ENCODE measurements around the gene SLC16A9. TPM values are rescaled to one million over a fixed set of nuclear protein-coding genes. Genes with fewer than 3 reads are reported as not detected.
A peak's percentile ranks its signal among the peaks of the same experiment; 100 is the strongest.
"Not testable (repeated sequence)": the region's sequence is repeated elsewhere in the genome, so short reads cannot be mapped to it uniquely, and the experiment has no call there.

Gene SLC16A9
- total RNA-seq, 2 experiments from 2014 or later = 1.9 to 2.4 TPM

DNA sequence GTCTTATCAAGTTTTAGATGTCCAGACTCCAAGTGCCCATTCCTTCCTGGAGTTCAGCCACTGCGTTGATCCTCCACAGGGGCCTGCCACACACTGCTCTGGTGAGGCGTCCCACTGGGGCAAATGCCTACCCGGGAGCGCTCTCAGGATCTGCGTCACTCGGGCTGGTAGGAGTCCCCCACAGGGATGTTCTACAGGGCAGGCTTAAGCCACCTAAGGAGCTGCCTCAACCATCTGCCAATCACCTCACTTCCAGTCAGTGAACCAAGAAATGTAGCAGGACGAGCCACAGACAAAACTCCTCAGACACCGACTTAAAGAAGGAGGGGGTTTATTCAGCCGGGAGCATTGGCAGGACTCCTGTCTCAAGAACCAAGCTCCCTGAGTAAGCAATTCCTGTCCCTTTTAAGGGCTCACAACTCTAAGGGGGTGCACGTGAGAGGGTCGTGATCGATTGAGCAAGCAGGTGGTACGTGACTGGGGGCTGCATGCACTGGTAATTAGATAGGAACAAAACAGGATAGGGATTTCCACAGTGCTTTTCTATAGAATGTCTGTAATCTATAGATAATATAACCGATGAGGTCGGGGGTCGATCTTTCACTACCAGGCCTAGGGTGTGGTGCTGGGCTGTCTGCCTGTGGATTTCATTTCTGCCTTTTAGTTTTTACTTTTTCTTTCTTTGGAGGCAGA is 23.8 kb upstream of the SLC16A9 start:
- DNase-seq, H3K4me1 Mint-ChIP-seq, H3K9me3 Mint-ChIP-seq, H3K4me3 Mint-ChIP-seq, H3K27me3 Mint-ChIP-seq, H3K27ac Mint-ChIP-seq, H3K36me3 Mint-ChIP-seq: not testable (repeated sequence)

DNA sequence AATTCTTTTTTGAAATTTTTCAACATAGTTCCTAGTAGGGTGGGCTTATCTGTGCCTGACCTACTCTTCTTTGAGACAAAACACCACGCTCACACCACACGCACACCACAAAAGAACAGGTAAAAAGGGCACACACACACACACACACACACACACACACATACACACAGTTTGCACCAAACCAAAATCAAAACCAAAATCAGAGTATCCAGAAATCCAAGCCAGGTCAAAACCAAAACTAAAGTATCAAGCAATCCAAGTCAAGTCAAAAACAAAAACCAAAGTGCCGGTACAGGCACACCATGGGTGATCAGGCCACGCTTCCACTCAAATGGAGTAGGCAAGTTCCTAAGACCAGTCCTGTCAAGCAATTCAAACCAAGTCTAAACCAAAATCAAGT is 23.2 kb upstream of the SLC16A9 start:
- not testable (repeated sequence) for DNase-seq, H3K36me3 Mint-ChIP-seq, H3K4me1 Mint-ChIP-seq, H3K27me3 Mint-ChIP-seq, H3K27ac Mint-ChIP-seq, H3K4me3 Mint-ChIP-seq, H3K9me3 Mint-ChIP-seq

DNA sequence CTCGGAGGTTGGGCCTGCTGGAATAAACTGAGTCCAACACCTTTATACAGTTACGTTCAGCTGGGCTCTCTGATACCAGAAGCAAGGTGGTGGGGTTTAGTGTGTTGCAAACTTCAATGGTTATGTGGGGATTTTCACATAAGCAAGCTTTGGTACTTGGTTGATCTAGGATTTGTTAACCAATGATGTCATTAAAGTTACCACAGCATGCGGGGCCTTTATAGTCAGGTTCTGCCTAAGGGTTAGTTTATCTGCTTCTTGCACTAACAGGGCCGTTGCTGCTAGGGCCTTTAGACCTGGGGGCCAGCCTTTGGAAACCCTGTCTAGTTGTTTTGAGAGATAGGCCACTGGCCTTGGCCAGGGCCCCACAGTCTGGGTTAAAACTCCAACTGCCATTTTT is 19.5 kb upstream of the SLC16A9 start:
- not testable (repeated sequence) for H3K9me3 Mint-ChIP-seq, H3K36me3 Mint-ChIP-seq, DNase-seq, H3K4me3 Mint-ChIP-seq, H3K4me1 Mint-ChIP-seq, H3K27me3 Mint-ChIP-seq, H3K27ac Mint-ChIP-seq

DNA sequence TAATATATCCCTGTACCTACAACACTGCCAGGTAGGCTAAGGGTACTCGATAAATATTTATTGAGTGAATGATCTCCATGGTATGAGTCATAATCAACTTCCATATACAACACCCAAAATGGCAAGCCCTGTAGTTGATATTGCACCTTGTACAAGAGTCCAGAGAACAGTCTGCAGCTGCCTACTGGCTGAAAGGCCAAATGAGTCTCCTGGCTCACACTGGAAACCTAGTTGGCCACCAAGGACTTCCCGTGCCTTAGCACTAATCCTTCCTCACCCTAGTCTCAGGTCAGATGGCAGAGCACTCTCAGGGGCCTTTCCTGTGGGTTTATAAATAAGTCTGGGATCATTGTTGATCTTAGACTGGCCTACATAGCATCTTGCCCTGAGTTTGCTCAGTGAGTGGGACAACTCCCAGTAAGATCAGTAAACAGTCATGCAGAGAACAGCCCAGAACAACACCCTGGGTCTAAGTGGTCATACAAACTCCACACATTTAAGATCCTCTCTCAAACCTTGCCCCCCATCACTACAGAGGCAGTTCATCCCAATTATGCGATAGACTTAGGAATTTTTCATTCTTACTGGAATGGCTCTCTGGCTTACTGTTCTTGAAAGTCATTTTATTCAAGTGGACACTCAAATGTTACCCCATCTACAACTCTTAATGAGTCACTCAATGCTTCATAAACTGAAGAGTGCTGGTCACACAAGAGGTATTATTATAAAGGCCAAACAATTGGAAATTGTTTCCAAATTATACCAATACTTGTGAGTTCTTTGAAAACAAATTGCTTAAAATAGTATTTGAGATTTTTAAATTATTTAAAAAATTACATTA is 14.7 kb upstream of the SLC16A9 start:
- DNase-seq = no peak
- Mint-ChIP-seq H3K27ac (no peak overlapping the region), H3K4me1 (no peaks in the 10 kb centered on the region), H3K36me3 (no peaks in the 10 kb centered on the region), H3K27me3 (peaks cover 19% of the 10 kb centered on the region), H3K4me3 (no peak overlapping the region), H3K9me3 (peaks cover 9% of the 10 kb centered on the region)

DNA sequence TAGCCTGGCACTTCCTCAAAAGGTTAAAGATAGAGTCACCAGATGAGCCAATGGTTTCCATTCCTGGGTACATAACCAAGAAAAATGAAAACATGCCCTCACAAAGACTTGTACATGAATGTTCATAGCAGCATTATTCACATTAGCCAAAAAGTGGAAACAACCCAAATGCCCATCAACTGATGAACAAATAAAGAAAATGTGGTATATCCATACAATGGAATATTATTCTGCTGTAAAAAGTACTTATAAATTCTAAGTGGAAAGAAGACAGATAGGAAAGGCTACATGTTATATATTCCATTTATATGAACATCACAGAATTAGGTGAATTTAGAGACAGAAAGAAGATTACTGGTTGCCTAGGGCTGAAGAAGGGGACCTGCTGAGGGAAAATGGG is 10.7 kb upstream of the SLC16A9 start:
- Mint-ChIP-seq H3K4me3 (no peak overlapping the region), H3K27ac (no peak overlapping the region), H3K27me3 (peaks cover 26% of the 10 kb centered on the region), H3K36me3 (no peaks in the 10 kb centered on the region), H3K9me3 (peaks cover 9% of the 10 kb centered on the region), H3K4me1 (no peaks in the 10 kb centered on the region)
- no peak for DNase-seq

DNA sequence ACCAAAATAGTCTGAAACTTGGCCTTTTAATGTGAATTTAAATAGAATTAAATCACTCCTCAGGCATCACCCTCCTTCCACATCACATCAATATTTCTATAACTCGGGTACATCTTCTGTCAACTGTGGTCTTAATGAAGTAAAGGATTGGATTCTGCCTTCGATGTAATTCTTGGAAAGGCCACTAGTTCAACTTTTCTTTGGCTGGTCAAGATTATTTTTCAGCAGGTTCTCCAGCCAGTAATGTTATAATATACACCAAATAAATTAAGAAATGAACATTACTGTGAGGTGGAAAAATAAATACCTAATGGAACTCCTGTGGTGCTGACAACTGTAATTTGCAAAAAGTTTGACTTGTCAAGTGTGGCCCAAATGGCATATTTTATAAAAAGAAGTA is 9.7 kb upstream of the SLC16A9 start:
- H3K27ac Mint-ChIP-seq = no peak overlapping the region
- no peaks in the 10 kb centered on the region for H3K4me1 Mint-ChIP-seq
- H3K36me3 Mint-ChIP-seq = no peaks in the 10 kb centered on the region
- no peak for DNase-seq
- peaks cover 9% of the 10 kb centered on the region for H3K9me3 Mint-ChIP-seq
- peaks cover 28% of the 10 kb centered on the region for H3K27me3 Mint-ChIP-seq
- no peak overlapping the region for H3K4me3 Mint-ChIP-seq

DNA sequence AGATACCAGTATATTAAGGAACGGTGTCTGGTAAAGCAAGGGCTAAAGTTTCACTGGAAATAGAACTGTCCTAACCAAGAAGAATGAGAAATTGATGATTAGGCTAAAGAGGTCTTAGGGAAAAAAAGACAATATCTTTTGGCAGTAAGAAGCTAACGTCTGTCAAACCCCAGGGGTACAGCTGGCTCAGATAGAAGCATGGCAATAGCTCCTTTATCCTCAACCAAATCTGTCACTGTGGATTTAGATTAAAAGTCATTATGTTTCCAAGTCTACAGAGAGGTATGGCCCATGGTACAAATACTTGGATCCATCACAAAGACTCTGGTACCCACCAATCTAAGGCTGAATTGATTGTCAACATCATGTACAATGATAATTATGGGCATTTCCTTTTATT is 8.6 kb upstream of the SLC16A9 start:
- peaks cover 30% of the 10 kb centered on the region for H3K27me3 Mint-ChIP-seq
- H3K36me3 Mint-ChIP-seq = no peaks in the 10 kb centered on the region
- H3K9me3 Mint-ChIP-seq = peaks cover 9% of the 10 kb centered on the region
- no peak for DNase-seq
- H3K4me3 Mint-ChIP-seq = no peak overlapping the region
- H3K27ac Mint-ChIP-seq = no peak overlapping the region
- no peaks in the 10 kb centered on the region for H3K4me1 Mint-ChIP-seq

DNA sequence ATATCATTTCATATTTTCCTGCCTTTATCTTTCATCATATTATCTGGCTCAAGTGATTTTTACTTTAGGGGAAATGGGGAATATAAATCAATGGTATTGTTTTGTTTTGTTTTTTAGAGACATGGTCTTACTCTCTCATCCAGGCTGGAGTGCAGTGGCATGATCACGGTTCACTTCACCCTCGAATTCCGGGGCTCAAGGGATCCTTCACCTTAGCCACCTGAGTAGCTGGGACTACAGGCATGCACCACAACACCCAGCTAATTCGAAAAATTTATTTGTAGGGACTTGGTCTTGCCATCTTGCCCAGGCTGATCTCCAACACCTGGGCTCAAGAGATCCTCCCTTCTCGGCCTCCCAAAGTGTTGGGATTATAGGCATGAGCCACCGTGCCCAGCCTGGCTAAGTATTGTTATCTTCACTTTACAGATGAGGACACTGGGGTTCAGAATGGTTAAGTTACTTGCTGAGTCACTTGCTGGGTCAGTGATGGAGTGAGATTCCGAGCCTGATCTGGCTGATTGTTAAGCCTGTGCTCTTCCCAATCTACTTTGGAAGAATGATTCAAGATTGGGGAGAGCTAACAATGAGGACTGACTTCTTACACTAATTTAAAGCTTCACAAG is 3.7 kb upstream of the SLC16A9 start:
- peaks cover 58% of the 10 kb centered on the region for H3K27me3 Mint-ChIP-seq
- H3K36me3 Mint-ChIP-seq = no peaks in the 10 kb centered on the region
- H3K4me3 Mint-ChIP-seq = no peak overlapping the region
- H3K4me1 Mint-ChIP-seq = peaks cover 4% of the 10 kb centered on the region
- no peaks in the 10 kb centered on the region for H3K9me3 Mint-ChIP-seq
- H3K27ac Mint-ChIP-seq = no peak overlapping the region
- DNase-seq = no peak

DNA sequence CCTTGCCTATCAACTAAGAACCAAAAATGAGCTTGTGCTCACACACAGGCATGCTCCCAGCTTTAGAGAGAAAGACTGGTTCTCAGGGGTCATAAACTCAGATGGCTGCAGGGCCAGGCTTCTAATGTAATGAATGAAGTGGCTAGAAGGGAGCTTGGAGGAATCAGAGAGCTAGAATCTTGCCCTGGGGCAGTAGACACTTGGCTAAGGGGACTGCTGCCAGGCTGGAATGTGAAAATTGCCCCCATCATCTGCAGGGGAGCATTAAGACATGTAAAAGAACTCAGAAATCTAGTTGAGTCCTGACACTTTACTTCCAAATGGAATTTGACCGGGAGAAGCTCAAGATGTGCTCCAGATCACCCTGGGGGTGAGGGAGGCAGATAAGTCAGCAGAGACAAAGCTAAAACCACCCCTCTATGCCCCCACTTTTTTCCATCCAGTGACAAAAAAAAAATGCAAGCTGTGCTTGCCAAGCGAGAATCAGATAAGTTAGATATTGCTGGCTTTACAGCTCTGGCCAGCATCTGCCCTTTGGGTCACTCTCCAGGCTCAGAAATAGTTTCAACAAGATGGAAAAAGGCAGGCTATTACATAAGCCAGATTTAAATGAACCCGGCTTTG is 2.3 kb upstream of the SLC16A9 start:
- no peak overlapping the region for H3K27ac Mint-ChIP-seq
- no peaks in the 10 kb centered on the region for H3K36me3 Mint-ChIP-seq
- H3K9me3 Mint-ChIP-seq = no peaks in the 10 kb centered on the region
- H3K27me3 Mint-ChIP-seq = peaks cover 68% of the 10 kb centered on the region
- no peak for DNase-seq
- H3K4me1 Mint-ChIP-seq = peaks cover 4% of the 10 kb centered on the region
- no peak overlapping the region for H3K4me3 Mint-ChIP-seq

DNA sequence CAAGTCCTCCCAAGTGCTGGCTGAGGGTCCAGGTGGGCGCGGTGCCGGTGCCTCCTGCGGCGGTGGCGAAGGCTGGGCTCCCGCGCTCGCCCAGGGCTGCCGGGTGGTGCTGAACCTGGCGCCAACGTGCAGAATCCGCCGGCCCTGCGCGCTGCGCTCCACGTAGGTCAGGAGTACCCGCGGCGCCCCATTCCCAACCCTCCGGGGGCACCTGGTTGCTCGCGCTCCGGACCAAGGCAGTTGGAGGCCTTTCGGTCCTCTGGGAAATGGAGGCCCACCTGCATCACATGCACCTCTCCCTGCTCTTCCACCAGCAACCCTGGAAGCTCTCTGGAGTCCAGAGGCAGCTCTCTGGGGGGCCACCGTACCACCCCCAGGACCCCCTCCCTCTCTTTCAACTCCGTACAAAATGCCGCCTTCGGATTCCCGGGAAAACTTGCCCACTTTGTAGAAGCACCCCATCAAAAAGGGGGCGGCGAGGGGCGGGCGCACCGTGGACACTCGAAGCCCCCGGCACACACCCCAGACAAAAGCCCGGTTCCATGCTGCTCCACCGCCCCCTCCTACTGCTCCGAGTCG is 745 bp downstream of the SLC16A9 start:
- Mint-ChIP-seq H3K9me3 (no peaks in the 10 kb centered on the region), H3K4me1 (peaks cover 4% of the 10 kb centered on the region), H3K27ac (no peak overlapping the region), H3K36me3 (no peaks in the 10 kb centered on the region), H3K27me3 (peaks cover 79% of the 10 kb centered on the region), H3K4me3 (peak overlapping the region; percentile 77)
- DNase-seq = peak; percentile 18

DNA sequence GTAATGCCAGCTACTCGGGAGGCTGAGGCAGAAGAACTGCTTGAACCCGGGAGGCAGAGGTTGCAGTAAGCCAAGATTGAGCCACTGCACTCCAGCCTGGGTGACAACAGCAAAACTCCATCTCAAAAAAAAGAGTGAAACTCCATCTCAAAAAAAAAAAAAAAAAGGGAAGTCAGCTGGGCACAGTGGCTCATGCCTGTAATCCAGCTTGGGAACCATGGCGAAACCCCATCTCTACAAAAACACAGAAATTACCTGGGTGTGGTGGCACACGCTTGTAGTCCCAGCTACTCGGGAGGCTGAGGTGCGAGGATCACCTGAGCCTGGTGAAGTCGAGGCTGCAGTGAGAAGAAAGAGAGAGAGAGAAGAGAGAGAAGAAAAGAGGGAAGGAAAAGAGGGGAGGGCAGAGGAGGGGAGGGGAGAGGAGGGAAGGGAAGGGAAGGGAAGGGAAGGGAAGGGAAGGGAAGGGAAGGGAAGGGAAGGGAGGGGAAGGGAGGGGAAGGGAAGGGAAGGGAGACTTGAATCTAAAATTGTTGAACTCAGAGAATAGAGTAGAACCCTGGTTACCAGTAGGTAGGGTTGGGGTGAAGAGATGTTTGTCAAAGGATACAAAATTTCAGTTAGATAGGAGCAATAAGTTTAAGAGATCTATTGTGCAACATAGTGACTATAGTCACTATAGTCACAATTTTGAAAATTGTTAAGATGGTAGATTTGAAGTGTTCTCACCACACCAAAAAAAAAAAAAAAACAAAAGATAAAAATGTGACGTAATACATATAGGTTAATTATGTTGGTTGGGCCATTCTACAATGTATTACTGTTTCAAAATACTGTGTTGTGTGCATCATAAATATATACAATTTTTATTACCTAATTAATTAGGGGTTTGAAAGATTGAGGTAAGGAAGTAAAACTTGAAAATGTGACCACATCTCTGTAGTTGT is 2.5 kb downstream of the SLC16A9 start:
- Mint-ChIP-seq H3K4me1 (peaks cover 4% of the 10 kb centered on the region), H3K27me3 (peaks cover 61% of the 10 kb centered on the region), H3K4me3 (no peak overlapping the region), H3K36me3 (no peaks in the 10 kb centered on the region), H3K27ac (no peak overlapping the region), H3K9me3 (no peaks in the 10 kb centered on the region)
- DNase-seq = no peak

DNA sequence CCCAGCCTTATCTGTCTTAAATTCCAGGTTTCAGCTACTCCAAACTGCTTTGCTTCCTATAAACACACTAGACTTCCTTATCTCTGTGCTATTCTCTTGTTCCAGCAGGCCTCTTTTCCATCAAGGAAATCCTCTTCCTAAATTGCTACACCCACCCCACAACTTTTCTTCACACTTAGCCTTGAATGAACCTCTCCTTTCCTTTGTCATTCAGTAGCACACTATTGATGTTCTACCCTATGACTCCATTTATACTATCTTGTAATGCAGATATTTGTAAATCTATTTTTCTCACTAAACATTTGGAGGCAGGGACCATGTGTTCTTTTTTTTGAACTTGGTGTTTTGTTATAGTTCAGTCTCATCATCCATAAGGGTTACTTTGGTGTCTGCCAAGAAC is 3.7 kb downstream of the SLC16A9 start:
- H3K4me1 Mint-ChIP-seq = peaks cover 4% of the 10 kb centered on the region
- H3K27ac Mint-ChIP-seq = no peak overlapping the region
- no peak overlapping the region for H3K4me3 Mint-ChIP-seq
- H3K36me3 Mint-ChIP-seq = no peaks in the 10 kb centered on the region
- H3K27me3 Mint-ChIP-seq = peaks cover 57% of the 10 kb centered on the region
- no peak for DNase-seq
- no peaks in the 10 kb centered on the region for H3K9me3 Mint-ChIP-seq

DNA sequence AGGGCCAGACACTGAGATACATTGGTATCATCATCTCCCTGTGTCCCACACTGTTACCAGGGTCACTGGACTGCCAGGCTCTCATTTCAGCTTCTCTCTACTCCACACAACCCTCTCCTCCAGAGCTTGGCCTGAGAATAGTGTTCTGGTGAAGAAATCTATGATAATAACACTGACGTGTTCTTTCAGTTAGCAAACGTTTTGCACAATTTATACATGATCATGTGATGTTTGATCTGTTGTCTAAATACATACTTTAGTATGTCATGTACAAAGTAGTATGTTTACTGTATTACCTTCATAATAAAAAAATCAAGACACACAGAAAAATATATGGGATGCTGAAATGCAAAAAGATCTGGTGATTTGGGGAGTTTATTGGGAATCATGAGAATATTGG is 5.0 kb downstream of the SLC16A9 start:
- no peaks in the 10 kb centered on the region for H3K36me3 Mint-ChIP-seq
- peaks cover 51% of the 10 kb centered on the region for H3K27me3 Mint-ChIP-seq
- H3K9me3 Mint-ChIP-seq = no peaks in the 10 kb centered on the region
- no peak overlapping the region for H3K27ac Mint-ChIP-seq
- no peaks in the 10 kb centered on the region for H3K4me1 Mint-ChIP-seq
- no peak overlapping the region for H3K4me3 Mint-ChIP-seq
- no peak for DNase-seq

DNA sequence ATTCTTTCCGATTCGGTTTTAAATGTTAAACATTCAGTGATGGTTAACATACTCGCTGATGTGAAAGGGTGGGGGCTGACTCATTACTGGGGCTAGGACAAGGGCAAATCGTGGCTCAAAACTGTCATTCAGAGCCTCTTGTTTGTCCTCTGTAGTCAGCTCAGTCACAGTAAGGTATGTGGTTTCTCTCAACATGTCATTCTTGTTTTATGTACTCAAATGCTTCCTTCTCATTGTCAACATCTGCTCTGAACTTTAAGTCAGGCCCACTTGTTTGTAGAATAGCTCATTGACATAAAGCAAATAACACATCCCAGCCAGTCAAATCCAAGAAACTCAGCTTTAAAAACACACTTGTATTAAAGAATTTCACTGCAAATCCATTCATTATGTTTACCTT is 7.3 kb downstream of the SLC16A9 start:
- no peaks in the 10 kb centered on the region for H3K4me1 Mint-ChIP-seq
- H3K27ac Mint-ChIP-seq = no peak overlapping the region
- H3K36me3 Mint-ChIP-seq = no peaks in the 10 kb centered on the region
- H3K4me3 Mint-ChIP-seq = no peak overlapping the region
- peaks cover 36% of the 10 kb centered on the region for H3K27me3 Mint-ChIP-seq
- H3K9me3 Mint-ChIP-seq = no peaks in the 10 kb centered on the region
- DNase-seq = no peak

All from activated naive CD8-positive, alpha-beta T cell treated with anti-CD3 and anti-CD28 coated beads for 36 hours (primary cell).